K562 (cell line): ENCODE data around the gene KIAA0040. TPM values are rescaled to one million over a fixed set of nuclear protein-coding genes. Genes with fewer than 3 reads are reported as not detected.

ENCODE experiments used
- MCM5 ChIP-seq: fragments of 450-650 bp; IDR thresholded peaks from 2 replicates; pipeline ENCODE4 v1.6.1; 2016; ENCODE audit warnings: low read depth
- XRCC5 ChIP-seq: fragments of 200-400 bp; formaldehyde crosslinking; IDR thresholded peaks from 2 replicates; pipeline ENCODE4 v1.6.1; 2017; ENCODE audit warnings: low read depth, mild to moderate bottlenecking, low read length
- ZFP30 ChIP-seq: fragments of 250-450 bp; sonication (Bioruptor Pico); IDR thresholded peaks from 2 replicates; pipeline ENCODE4 v1.8.0; 2022; ENCODE audit warnings: moderate library complexity, mild to moderate bottlenecking, inconsistent platforms, borderline replicate concordance
- polyA plus RNA-seq, 8 experiments: library from polyadenylated mRNA; depleted of rRNA in 4 of 8; stranded (reverse) in 5 of 8; unstranded in 3 of 8; fragments of >200 nt; fragmentation: Nextera tagmentation in 2 of 8; fragmentation: Illumina TruSeq in 1 of 8; extraction: Ambion mirVana in 2 of 8; extraction: Trizol in 1 of 8; gene quantifications; 2 replicates each; pipeline versions ENCODE4 v1.2.1 to v1.2.3, GENCODE V29; 2011 to 2014; ENCODE audit warnings: inconsistent platforms in 1 of 8, missing spikeins in 1 of 8
- total RNA-seq, 7 experiments: library from RNA; depleted of rRNA in 6 of 7; stranded (reverse); fragments of >200 nt in 6 of 7; fragmentation: Illumina TruSeq in 2 of 7; extraction: Trizol in 2 of 7; gene quantifications; 2 replicates each; pipeline versions ENCODE4 v1.2.1 to v1.2.3, GENCODE V29; 2011 to 2021; ENCODE audit warnings: low replicate concordance in 1 of 7
- TF ChIP-seq, protein P1 (sequence below): IDR thresholded peaks from 3 replicates; pipeline ENCODE4 v1.6.1; 2011; ENCODE audit warnings: borderline replicate concordance, mild to moderate bottlenecking; ENCODE audit not compliant: insufficient read length, insufficient read depth
- TF ChIP-seq, protein P2 (sequence below): fragments of 250-450 bp; sonication (Bioruptor Pico); IDR thresholded peaks from 2 replicates; pipeline ENCODE4 v1.4.0; 2020
- TF ChIP-seq, protein P3 (sequence below): fragments of 450-650 bp; IDR thresholded peaks from one replicate; pipeline ENCODE4 v1.6.1; 2018; ENCODE audit warnings: mild to moderate bottlenecking, moderate library complexity; ENCODE audit not compliant: partially characterized antibody

The KIAA0040 gene
- total and polyA plus RNA-seq, 9 of the 15 experiments (the other 6 are each of a cell fraction or from before 2014, with no cell fraction given), result 3.4 to 13.6 (median 7.1) TPM

DNA sequence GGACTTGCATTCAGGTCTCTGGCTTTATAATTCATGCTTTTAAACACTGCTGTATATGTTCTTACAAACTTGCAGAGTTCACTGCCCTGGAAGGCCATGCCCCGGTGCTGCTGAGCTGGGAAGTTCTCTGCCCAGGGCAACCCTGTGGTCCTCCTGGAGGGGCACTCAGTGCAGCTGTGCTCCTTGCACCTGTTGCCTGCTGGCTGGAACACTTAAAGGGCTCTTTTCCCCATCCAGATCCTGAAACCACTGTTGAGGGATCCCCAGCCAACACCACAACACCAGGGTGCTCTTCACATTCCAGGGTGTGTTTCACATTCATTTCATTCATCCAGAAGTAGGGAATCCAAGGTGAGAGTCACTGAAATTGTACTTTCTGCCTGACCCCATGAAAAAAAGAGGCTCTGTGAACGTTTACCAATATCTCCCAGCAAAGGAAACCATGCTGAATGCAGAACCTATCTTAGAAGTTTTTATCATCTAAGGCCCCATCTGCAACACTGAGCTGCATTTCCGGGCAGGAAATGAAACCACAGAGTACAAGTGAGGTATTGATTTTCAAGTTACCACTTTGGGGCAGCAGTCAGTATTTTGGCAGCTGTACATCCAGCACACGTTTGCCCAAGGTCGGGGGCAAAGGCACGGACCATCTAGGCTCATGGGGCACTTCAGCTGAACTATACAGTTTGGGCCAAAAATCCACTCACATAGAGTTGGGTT lies 16.4 kb upstream of the KIAA0040 start (continued):
- TF ChIP-seq, protein P1, sequence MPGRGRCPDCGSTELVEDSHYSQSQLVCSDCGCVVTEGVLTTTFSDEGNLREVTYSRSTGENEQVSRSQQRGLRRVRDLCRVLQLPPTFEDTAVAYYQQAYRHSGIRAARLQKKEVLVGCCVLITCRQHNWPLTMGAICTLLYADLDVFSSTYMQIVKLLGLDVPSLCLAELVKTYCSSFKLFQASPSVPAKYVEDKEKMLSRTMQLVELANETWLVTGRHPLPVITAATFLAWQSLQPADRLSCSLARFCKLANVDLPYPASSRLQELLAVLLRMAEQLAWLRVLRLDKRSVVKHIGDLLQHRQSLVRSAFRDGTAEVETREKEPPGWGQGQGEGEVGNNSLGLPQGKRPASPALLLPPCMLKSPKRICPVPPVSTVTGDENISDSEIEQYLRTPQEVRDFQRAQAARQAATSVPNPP, result no peak
- TF ChIP-seq MCM5 (no peak), ZFP30 (CRISPR knock-in tag) (no peak), XRCC5 (no peak)
- TF ChIP-seq, protein P2, sequence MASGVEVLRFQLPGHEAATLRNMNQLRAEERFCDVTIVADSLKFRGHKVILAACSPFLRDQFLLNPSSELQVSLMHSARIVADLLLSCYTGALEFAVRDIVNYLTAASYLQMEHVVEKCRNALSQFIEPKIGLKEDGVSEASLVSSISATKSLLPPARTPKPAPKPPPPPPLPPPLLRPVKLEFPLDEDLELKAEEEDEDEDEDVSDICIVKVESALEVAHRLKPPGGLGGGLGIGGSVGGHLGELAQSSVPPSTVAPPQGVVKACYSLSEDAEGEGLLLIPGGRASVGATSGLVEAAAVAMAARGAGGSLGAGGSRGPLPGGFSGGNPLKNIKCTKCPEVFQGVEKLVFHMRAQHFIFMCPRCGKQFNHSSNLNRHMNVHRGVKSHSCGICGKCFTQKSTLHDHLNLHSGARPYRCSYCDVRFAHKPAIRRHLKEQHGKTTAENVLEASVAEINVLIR (CRISPR knock-in tag), result no peak
- TF ChIP-seq, protein P3, sequence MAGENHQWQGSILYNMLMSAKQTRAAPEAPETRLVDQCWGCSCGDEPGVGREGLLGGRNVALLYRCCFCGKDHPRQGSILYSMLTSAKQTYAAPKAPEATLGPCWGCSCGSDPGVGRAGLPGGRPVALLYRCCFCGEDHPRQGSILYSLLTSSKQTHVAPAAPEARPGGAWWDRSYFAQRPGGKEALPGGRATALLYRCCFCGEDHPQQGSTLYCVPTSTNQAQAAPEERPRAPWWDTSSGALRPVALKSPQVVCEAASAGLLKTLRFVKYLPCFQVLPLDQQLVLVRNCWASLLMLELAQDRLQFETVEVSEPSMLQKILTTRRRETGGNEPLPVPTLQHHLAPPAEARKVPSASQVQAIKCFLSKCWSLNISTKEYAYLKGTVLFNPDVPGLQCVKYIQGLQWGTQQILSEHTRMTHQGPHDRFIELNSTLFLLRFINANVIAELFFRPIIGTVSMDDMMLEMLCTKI, result no peak
